ENCODE results near the gene UVRAG.

Gene UVRAG

DNA sequence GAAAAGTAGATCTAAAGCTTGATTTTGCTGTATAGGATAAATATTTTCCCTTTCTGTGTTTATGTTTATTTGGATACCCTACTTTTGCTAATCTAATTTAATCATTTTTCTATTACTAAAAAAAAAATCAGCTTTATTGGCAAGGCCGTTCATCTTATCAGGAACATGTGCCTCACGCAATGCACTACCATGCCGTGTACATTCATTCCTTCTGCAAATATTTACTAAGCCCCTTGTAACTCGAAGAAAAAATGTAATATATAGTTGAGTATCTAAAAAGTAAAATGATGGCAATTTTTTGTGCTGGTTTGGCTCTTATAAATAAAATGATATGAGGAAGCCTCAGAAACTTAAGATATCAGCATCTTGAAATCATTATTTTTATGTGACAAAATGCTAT, 8.9 kb downstream of the UVRAG start:
- no peak for TF ChIP-seq RAD21 (IDR thresholded peaks at IDR 0.05; ENCODE audit: low read depth)
- no peak for TF ChIP-seq FOXM1 (IDR thresholded peaks at IDR 0.05; ENCODE audit: borderline replicate concordance, low read depth)
- no peak for TF ChIP-seq MAX (IDR thresholded peaks at IDR 0.05)
- TF ChIP-seq CEBPB (IDR thresholded peaks at IDR 0.05), result no peak
- TF ChIP-seq EP300 (IDR thresholded peaks at IDR 0.05; ENCODE audit: borderline replicate concordance), result no peak
- TF ChIP-seq TAF1 (IDR thresholded peaks at IDR 0.05; ENCODE audit: low read depth), result no peak
- TF ChIP-seq ZBTB7A (IDR thresholded peaks at IDR 0.05; ENCODE audit: low read depth), result no peak

DNA sequence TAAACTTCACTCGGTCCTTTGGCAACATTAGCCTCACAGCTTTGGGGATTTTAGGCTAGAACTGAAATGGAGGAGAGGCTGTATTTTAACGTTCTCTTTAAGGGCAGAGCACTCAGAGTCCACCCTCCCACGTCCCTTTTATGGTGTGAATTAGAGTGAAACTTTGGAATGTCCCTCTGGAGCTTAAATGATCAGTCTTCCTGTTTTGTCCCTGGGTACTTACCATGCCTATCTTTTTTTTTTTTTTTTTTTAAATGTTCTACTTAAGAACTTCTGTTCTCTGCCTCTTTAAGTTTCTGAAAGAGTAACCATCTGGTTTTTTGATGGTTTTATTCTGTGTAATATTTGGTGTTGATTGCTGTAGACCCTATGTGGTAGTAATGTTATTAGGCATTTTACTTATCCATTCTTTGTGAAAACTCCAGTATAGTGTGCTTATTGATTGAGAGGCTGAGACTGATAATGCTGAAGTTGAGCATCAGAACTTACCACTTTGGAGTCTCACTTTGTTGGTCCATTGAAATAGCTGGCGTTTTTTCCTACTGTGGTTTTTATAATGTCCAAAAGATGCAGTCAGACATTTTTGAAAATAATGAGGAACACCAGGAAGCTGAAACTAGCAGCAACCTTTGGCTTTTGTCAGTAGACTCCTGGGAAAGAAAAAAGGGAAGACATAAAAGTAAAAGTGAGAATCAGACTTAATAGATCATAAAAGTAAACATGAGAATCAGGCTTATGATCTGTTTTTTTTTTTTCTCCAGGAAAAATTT, 11.6 kb downstream of the UVRAG start:
- no peak for TF ChIP-seq REST (IDR thresholded peaks at IDR 0.05; ENCODE audit: low read depth)
- TF ChIP-seq FOXM1 (IDR thresholded peaks at IDR 0.05; ENCODE audit: borderline replicate concordance, low read depth), result no peak
- TF ChIP-seq EP300 (IDR thresholded peaks at IDR 0.05; ENCODE audit: borderline replicate concordance), result no peak
- no peak for TF ChIP-seq MAX (IDR thresholded peaks at IDR 0.05)
- TF ChIP-seq TEAD4 (IDR thresholded peaks at IDR 0.05), result no peak
- no peak for TF ChIP-seq TAF1 (IDR thresholded peaks at IDR 0.05; ENCODE audit: low read depth)
- TF ChIP-seq, protein P1, sequence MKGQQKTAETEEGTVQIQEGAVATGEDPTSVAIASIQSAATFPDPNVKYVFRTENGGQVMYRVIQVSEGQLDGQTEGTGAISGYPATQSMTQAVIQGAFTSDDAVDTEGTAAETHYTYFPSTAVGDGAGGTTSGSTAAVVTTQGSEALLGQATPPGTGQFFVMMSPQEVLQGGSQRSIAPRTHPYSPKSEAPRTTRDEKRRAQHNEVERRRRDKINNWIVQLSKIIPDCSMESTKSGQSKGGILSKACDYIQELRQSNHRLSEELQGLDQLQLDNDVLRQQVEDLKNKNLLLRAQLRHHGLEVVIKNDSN (IDR thresholded peaks at IDR 0.05), result no peak
- no peak for TF ChIP-seq TCF12 (IDR thresholded peaks at IDR 0.05; ENCODE audit: low read depth)
- TF ChIP-seq EGR1 (IDR thresholded peaks at IDR 0.05), result no peak
- no peak for TF ChIP-seq YY1 (IDR thresholded peaks at IDR 0.05; ENCODE audit: low read depth)
- TF ChIP-seq ZBTB7A (IDR thresholded peaks at IDR 0.05; ENCODE audit: low read depth), result no peak
- no peak for TF ChIP-seq RAD21 (IDR thresholded peaks at IDR 0.05; ENCODE audit: low read depth)
- TF ChIP-seq NFIC (IDR thresholded peaks at IDR 0.05), result no peak
- TF ChIP-seq CREB1 (IDR thresholded peaks at IDR 0.05; ENCODE audit: low read depth), result no peak
- no peak for TF ChIP-seq CEBPB (IDR thresholded peaks at IDR 0.05)

GRCh38 chr11:75827562-75827961, 12.6 kb downstream of the UVRAG start:
- TF ChIP-seq YY1 (IDR thresholded peaks at IDR 0.05; ENCODE audit: low read depth) (no peak), RAD21 (IDR thresholded peaks at IDR 0.05; ENCODE audit: low read depth) (no peak), TCF12 (IDR thresholded peaks at IDR 0.05; ENCODE audit: low read depth) (no peak), FOXM1 (IDR thresholded peaks at IDR 0.05; ENCODE audit: borderline replicate concordance, low read depth) (no peak), EGR1 (IDR thresholded peaks at IDR 0.05) (no peak), ZBTB7A (IDR thresholded peaks at IDR 0.05; ENCODE audit: low read depth) (no peak), MAX (IDR thresholded peaks at IDR 0.05) (no peak), TAF1 (IDR thresholded peaks at IDR 0.05; ENCODE audit: low read depth) (no peak), EP300 (IDR thresholded peaks at IDR 0.05; ENCODE audit: borderline replicate concordance) (no peak), CEBPB (IDR thresholded peaks at IDR 0.05) (no peak), TEAD4 (IDR thresholded peaks at IDR 0.05) (no peak), REST (IDR thresholded peaks at IDR 0.05; ENCODE audit: low read depth) (no peak), NFIC (IDR thresholded peaks at IDR 0.05) (no peak), CREB1 (IDR thresholded peaks at IDR 0.05; ENCODE audit: low read depth) (no peak)
- TF ChIP-seq, protein P1 (IDR thresholded peaks at IDR 0.05), result no peak

DNA sequence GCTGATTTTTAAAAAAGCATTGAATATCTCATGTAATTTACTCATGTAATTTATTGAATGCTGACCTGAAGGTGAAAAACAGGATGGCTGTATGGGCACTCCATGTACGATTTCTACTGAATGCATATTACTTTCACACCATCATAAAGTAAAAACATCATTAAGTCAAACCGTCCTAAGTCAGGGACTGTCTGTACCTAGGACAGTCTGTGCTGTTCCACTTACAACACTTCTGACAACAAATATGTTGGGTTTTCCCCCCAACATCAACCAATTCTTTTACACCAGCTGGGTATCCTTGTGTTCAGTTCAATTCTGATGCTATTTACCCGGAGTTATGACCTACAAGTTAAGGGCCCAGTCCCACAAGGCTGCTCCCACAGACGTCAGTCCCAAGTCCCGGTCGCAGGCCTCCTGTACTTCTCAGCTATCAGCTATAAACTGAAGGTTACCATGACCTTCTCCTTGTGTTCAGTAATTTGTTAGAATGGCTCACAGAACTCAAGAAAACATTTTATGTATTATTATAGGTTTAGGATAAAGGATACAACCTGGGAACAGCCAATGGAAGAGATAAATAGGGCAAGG, 17.0 kb downstream of the UVRAG start:
- TF ChIP-seq TAF1 (IDR thresholded peaks at IDR 0.05; ENCODE audit: low read depth) (no peak), CREB1 (IDR thresholded peaks at IDR 0.05; ENCODE audit: low read depth) (no peak), RAD21 (IDR thresholded peaks at IDR 0.05; ENCODE audit: low read depth) (no peak), YY1 (IDR thresholded peaks at IDR 0.05; ENCODE audit: low read depth) (no peak), NFIC (IDR thresholded peaks at IDR 0.05) (no peak), ZBTB7A (IDR thresholded peaks at IDR 0.05; ENCODE audit: low read depth) (no peak), TEAD4 (IDR thresholded peaks at IDR 0.05) (no peak), REST (IDR thresholded peaks at IDR 0.05; ENCODE audit: low read depth) (no peak), TCF12 (IDR thresholded peaks at IDR 0.05; ENCODE audit: low read depth) (no peak), EGR1 (IDR thresholded peaks at IDR 0.05) (no peak), FOXM1 (IDR thresholded peaks at IDR 0.05; ENCODE audit: borderline replicate concordance, low read depth) (no peak), EP300 (IDR thresholded peaks at IDR 0.05; ENCODE audit: borderline replicate concordance) (no peak), CEBPB (IDR thresholded peaks at IDR 0.05) (no peak), MAX (IDR thresholded peaks at IDR 0.05) (no peak)
- TF ChIP-seq, protein P1 (IDR thresholded peaks at IDR 0.05), result no peak

Measured in Ishikawa (cell line).